NOMO-1 treated with DMSO at 0.1 percent for 48 hours (cell line): ENCODE measurements around the gene EHMT1.

Source experiments
- DNase-seq: peaks from one replicate; lab custom pipeline; 2025; ENCODE audit not compliant: unreplicated experiment; lab: John Stamatoyannopoulos, UW

The EHMT1 gene

DNA sequence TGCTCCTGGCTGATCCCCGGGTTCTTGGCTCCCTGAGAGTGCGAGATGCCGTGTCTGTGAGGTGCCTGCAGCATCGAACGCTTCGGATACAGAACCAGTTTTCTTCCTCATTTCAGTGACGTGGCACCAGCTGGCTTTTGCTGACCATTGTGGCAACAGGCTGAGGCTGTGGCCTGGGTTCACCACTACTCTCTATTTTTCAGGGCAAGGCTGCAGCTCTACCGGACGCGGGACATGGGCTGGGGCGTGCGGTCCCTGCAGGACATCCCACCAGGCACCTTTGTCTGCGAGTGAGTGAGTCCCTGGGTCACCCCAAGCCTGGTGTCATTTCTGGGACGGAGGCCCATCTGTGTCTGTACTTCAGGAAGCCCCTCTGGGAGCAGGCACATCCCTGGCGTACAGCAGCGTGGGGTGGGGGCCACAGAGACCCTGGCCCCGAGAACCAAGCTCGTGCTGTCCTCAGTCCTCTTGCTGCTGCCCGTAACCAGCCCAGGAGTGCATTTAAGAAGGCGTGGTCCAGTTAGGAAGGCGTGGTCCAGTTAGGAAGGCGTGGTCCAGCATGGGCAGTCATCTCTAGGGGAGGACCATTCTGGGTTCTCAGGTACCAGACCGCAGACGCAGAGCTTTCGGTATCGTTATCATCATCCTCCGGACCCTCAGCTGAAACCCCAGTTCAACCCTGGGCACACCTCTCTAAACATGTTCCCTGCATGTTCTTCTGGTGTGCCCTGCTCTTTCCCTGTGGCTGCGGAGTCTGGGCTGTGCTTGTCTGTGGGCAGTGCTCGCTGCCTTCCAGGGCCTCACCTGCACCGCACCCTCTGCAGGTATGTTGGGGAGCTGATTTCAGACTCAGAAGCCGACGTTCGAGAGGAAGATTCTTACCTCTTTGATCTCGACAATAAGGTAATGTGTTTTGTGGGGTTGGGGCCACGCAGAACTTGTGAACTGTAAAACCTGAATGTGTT is 198.7 kb downstream of the EHMT1 start:
- DNase-seq, result no peak

DNA sequence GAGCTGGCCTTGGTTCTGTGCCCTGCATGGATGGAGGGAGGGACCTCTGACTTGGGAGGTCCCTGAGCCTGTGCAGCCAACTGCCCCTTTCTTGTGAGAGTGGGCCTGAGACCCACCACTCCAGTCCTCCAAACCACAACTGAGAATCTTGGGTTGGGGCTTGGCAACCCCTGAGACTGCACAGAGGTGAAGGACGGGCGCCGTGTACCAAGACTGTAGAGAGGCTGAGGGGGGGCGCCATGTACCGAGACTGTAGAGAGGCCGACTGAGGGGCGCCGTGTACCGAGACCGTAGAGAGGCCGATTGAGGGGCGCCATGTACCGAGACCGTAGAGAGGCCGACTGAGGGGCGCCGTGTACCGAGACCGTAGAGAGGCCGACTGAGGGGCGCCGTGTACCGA is 199.5 kb downstream of the EHMT1 start:
- DNase-seq, result no peak

DNA sequence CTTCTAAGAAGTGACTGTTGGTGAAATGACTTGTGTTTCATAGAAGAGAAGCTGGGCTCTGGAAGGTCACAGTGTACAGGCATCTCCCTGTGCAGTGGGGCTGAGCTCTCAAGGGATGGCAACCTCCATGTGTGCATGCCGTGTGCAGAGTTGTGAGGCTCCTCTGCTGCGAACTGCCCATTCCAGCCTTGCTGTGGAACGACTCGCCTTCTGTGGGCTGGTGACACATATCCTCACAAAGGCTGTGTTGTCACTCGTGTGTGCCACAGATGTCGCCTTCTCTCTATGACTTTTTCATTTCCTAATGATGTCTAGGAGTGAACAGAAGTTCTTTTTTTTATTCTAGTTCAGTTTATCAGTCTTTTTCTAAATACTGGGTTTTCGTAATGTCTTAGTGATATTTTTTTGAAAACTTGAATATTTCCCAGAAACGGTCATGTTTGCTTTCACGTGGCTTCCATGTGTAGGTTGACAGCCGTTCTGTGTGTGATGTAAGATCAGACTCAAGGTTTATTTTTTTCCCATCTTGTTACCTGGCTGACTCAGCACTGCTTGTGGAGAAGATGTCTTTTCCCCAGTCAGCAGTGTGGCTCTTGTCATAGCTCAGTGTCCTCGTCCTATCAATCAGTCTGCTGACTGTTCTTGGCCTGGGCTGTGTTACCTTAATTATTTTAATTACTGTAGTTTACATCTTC is 201.5 kb downstream of the EHMT1 start:
- DNase-seq, result no peak

GRCh38 chr9:137823986-137824771 is 205.4 kb downstream of the EHMT1 start:
- no peak for DNase-seq

DNA sequence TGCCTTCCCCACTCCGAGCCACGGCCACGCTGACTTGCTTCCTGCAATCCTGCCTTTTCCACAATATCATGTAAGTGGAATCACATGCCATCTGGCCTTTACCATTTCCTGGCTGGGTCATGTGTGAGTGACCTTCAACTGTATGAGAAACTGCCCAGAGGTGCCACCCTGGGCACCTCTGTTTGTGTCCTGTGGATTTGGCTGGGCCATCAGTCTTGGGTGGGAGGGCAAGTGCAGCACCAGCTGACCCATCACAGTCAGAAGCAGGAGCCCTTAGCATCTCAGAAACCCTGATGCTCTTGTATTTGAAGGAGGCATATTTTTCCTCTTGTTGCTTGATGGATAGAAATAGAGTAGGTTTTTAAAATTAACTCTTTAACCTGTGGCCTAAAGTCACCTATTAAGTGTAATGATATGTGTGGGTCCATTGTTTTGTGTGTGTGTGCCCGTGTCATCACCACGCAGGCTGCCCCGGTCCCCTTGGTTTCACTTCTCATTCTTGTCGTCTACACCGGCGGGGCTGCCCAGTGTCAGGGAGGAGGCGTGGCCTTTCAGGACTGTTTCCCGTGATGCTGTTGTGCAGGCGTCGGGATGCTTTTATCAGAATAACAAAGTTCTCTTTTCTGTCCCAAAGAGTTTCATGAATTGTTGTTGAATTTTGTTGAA is 206.7 kb downstream of the EHMT1 start:
- peak; percentile 45 for DNase-seq

- no peak for DNase-seq
These were observed 209.2 kb downstream of the EHMT1 start for GRCh38 chr9:137827908-137828526.

- peak; percentile 7 for DNase-seq
These were observed 209.9 kb downstream of the EHMT1 start for GRCh38 chr9:137828527-137829259.

GRCh38 chr9:137829260-137829996 is 210.6 kb downstream of the EHMT1 start:
- DNase-seq, result no peak

- DNase-seq, result no peak
These were observed 213.4 kb downstream of the EHMT1 start for GRCh38 chr9:137832191-137832700.

GRCh38 chr9:137832830-137833590 is 214.2 kb downstream of the EHMT1 start:
- DNase-seq, result no peak

DNA sequence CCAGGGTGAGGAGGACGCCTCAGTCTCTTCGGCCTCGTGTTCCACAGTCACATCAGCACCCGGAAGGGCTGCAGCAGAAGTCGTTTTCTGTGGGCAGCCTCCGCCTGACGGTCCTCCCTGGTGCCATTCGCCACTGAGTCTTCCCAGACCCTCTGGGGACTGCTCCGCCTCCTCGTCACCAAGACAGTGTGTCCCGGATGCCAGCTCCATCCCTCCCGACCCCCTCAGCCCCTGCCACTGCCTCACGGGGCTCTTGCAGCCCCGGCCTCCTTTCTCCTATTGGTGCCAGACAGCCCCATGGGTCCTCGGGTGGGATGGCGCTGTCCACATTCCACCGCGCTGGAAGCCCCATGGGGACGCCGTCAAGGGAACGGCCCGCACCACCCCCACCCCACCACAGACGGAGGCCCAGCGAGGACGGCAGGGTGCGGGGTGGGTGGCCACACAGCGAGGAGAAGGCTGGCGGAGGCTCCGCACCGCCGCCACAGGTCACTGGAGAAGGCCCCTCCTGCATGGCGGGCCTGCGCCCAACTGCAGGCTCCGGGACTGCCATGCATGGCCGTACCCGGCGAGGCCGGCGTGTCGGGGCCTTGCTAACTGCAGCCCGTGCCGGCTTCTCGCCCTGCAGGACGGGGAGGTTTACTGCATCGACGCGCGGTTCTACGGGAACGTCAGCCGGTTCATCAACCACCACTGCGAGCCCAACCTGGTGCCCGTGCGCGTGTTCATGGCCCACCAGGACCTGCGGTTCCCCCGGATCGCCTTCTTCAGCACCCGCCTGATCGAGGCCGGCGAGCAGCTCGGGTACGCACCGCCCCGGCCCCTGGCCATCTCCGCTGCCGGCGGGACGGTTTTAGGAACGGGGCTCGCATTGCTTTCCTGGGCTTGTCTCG is 215.2 kb downstream of the EHMT1 start:
- no peak for DNase-seq

DNA sequence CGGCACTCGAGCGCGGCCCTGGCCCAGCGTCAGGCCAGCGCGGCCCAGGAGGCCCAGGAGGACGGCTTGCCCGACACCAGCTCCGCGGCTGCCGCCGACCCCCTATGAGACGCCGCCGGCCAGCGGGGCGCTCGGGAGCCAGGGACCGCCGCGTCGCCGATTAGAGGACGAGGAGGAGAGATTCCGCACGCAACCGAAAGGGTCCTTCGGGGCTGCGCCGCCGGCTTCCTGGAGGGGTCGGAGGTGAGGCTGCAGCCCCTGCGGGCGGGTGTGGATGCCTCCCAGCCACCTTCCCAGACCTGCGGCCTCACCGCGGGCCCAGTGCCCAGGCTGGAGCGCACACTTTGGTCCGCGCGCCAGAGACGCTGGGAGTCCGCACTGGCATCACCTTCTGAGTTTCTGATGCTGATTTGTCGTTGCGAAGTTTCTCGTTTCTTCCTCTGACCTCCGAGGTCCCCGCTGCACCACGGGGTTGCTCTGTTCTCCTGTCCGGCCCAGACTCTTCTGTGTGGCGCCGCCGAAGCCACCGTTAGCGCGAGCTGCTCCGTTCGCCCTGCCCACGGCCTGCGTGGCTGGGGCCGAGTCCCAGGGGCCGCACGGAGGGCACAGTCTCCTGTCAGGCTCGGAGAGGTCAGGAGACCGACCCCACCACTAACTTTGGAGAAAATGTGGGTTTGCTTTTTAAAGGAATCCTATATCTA is 216.2 kb downstream of the EHMT1 start:
- DNase-seq, result no peak

GRCh38 chr9:137836151-137836830 is 217.5 kb downstream of the EHMT1 start:
- DNase-seq, result no peak

DNA sequence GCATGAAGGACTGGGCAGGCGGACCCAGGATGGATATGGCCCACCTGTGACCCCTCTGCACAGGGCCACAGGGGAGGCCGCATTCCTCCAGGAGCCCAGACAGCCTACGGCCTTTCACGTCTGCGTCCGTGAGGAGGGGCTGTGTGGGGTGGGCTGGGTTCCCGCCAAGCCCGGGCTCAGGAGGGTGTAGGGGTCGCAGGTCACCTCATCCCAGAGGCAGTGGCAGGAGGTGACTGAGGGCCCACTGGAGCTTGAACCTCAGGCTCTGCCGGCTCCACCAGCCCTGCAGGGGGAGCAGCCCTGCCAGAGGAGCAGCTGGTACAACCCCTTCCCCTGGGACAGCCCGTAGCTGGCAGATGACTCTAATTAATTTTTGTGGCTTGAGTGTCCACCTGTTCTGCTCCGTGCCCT is 218.0 kb downstream of the EHMT1 start:
- no peak for DNase-seq

- no peak for DNase-seq
These were observed 218.8 kb downstream of the EHMT1 start for GRCh38 chr9:137837345-137838278.
